Glomerular visceral epithelial cell (primary cell): ENCODE measurements around the gene VTI1A.
A peak's percentile ranks its signal among the peaks of the same experiment; 100 is the strongest.

Source experiments
- DNase-seq: peaks from one replicate; pipeline ENCODE4 v3.0.0-alpha.2; 2016; ENCODE audit errors: extremely low spot score

Gene VTI1A

DNA sequence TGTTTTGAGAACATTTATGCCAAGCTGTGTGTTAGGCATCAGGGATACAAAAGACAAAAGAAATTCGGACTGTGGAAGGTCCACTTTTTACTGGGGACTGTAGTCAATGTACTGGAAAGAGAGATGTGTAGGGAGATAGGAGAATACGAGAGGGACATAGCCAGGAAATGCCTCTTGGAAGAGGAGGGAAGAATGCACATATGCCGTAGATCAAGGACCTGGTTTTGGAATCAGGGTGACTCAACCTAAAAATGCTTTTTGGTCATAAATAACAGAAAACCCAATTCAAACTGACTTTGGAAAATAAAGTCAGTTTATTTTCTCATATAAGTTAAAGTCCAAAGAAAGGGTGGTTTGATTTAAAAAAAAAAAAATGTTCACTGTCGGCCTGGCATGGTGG lies 362.7 kb downstream of the VTI1A start:
- no peak for DNase-seq

DNA sequence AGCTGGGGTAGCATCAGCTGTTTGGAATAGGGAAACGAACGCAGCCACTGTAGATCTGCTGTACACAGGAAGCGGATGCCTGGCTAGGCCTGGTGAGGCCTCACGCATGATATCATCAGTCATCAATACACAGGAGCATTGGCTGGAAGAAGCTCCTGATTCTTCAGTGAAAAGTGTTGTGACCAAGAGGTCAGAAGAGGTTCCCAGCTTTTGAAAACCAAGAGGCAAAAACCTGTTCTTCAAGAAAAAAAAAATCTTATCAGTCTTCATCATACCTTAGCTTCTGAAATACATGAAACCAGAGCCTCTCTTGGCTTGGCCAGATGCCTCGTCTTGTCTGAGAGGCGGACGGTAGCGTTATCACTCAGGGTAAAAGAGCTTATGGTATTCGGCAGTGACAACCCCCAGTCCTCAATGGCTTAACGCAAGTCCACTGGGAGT lies 363.7 kb downstream of the VTI1A start:
- no peak for DNase-seq

DNA sequence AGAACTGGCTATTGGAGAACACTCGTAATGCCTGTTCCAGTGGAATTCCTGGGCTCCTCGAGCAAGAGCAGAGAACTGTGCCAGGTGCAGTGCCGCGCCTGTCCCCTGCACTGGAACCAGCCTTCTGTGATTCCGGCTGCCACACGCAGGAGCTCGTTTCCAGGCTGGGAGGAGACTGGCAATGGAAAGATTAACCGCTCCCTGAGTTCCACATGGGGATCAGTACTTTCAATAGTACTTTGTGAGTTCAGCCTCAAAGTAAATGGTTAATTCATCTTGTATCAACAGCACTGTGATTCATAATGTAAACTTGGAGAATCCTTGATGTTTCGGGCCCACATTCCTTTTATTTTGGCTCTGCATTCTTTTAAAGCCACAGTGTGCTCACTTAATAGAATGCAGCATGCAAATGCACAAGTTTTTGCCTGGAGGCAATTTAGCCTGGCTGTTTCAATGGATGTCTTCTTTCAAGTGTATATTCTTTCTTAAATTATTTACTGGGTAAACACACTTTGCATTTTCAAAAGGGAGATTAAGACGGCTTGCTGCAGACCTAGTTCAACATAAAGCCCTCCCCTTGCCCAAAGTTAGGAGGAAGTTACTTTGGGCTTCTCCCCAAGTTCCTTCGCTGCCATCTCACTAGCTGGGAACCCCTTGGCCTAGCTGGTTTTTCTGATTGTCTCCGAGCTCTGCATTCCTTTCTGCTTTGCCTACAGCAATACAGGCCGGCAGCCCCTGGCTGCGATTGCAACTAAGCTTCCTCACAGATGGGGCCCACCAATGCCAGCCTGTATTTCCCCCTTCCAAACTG lies 364.9 kb downstream of the VTI1A start:
- DNase-seq: peak; percentile 94

DNA sequence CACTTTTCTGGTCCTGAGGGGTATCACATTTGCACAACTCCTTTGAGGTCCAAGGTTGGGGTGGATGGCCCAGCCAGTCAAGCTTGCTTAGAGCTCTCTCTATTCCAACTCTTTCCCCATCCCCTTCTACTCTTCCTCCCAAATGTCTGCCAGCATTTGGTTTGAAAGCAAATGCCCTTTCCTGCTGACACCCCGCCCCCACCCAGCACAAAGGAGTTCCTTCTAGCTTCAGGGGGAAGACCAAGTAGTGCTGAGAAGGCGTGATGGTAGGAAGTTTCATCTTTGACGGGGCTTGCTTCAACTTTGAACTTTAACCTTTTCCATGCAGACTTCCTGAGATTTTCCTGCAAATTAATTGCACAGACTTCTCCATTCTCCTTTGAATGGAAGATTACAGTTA lies 365.6 kb downstream of the VTI1A start:
- no peak for DNase-seq

DNA sequence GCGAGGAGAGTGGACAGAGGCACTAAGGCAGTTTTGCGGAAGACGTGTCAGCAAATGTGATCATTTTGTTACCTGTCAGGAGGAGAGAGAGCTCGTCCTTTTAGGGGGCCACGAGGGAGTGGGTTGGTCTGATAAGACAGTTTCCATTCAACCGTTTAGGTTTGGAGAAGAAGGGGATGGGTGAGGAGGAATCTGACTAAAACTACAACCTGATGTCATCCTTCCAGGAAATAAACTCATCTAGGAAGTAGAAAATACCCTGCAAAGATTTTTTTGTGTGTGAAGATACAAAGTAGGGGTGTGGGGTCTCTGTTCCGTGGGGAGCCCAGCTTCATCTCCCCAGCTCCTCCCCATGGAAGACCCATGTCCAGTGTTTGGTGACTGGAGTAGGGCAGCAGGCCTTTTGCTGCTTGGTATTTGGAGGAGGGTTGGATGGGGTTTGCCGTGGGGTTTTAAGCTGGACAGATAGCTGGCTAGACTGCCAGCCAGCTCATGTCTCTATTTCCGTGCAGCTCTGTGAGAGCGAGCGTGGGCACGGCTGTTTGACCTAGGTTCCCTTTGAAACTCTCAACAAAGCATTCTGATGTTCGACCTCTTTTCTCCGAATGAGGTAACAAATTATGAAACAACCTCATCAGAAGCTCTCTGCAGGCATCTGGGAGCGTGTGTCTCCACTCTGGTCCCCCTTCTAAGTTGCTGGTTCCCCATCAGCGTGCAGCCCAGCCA lies 367.0 kb downstream of the VTI1A start:
- DNase-seq: no peak

DNA sequence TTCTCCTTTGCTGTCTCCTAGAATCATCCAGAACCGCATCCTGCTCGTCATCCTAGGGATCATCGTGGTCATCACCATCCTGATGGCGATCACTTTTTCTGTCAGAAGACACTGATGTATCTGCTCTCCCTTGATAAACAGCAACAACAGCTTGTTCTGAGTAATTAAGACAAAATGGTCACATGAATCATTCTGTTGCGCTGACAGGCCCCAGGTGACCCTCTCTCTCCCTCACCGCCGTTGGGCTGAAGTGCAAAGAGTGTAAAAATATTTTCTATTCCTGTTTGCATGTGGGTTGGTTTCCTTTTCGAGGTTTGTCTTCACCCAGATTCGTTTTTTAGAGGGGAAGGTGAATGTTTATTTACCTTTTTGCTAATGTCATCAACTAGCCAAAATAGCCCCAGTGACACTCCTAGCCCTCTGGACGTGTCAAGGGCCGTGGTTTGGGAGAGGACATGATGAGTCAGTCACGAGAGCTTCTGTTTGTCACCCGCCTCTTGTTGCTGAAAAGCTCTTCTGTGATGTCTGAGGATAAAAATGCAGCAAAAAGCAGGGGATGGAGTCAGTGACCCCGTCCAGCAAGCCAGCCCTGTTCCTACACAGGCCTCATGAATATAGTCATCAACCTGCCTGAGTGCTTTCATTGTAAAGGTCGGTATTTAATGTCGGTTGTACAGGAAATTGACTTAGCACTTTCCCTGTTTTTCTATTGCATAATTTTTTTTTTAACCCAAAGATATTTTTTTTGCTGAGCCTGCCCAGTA lies 368.4 kb downstream of the VTI1A start:
- DNase-seq: peak; percentile 50

DNA sequence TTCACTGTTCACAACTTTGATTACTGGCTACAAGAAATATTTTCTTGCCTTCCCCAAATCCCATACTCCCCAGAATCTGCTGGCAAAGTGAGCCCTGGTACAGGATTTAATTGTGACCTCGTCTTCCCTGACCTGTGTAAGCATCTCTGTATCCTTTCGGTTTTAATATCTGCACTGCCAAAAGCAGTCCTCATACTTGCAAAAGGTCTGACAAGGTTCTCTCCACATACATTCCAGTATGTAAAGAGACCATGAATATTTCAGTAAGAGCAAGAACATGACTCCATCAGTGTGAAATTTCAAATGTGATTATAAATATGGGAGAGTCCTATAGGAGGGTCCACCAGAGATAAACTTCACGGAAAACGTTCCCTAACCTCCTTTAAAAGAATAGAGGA lies 369.0 kb downstream of the VTI1A start:
- no peak for DNase-seq

DNA sequence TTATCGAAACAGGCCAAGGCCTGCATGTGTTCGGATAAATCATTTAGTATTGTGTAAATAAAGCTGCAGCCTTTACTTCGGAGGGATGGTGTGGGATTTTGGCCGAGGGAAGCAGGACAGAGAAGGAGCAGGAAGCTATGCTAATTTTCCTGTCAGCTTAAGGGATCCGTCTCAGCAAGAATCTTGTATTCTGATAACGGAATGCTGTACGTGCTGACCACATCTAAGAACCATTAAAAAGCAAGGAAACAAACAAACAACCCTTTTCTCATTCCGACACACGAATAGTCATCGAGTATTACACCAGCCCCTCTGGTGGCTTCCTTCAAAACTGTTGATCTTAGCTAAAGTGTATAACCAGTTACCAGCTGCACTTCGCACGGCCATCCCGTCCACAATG lies 369.9 kb downstream of the VTI1A start:
- no peak for DNase-seq

DNA sequence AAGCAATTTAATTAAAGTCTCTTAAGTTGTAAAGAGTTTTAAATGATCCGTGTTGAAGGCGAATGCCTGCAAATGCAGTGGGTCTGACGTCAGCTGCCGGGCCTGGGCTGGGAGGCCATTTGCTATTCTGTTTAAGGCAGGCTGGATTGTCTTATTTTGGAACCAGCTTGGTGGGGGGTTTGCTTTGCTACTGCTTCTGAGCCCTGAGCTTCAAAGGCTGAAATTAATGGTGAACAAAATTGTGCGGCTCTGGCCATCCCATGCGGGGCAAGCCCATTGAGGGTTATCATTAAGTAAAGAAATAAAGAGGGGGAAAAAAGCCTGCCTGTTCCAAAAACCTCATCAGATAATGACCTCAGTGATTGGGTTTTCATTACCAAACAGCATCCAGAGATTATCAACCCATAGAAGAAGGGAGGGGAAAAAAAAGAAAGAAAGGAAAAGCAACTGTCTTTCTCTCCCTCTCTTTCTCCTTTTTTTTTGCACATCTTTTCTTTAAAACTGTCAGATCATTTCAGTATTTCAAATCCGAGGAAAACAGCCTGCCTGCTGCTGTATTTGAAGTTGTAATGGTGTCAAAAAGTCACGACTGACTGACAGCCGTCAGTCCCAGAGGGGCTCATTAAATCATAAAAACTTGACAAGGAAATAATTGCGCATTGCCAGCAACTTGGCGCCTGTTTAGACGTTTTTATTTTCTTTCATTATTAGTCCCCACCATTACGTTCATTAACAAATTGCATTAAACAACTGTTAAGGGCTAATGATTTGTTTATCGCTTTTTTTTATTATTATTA lies 371.2 kb downstream of the VTI1A start:
- DNase-seq: no peak

DNA sequence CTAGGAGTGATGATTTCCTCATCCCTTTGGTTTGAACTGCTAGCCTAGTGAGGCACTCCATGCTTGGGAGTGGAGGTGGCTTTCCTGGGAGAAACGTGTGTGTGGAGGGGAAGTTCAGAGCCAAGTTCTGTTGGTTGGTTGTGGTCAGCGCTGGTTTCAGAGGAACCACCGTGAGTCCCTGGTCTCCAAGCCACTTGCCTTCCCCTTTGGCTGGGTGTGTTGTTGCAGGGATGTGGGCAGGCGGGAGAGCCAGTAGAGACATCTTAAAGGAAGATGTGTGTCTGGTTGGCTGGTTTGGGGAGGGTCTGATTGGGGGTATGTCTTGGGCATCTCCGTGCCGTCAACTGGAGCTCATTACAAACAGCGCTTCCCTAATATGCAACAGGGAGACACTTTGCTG lies 372.2 kb downstream of the VTI1A start:
- DNase-seq: no peak

DNA sequence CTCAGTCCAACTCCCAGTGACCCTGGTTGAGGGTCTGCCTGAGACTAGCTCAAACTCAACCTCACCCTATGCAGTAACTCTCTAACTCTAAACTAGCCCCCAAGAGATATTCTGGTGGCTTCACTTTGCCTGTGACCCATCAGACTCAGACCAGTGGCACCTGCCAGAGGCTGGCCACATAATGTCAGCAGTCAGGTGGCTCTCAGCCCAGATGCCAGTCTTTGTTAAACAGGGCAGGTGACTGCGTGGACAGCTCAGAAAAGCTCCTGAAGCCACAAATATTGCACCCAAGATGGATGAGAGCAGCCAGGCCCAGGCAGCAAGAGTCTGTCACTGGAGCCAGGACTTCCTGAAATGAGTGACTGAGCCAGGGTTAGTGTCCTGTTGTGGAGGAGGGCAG lies 373.3 kb downstream of the VTI1A start:
- no peak for DNase-seq

DNA sequence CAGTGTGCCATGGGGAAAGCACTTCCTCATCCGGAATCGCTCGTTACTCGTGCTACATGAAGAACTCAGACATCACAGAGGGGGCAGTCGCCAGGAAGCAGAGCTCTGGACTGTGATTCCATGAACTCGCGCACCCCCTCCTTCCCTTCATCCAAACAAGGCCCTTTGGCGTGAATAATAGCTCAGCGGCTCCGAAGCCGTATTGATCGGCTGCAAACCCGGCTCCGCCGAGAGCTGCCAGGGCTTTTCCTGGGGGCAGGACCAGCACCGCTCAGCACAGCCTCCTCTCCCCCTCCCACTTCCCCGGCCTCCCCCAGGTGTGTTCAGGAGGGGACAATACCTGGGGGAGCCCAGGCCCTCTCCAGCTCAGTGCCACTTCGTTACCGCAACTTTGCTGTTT lies 374.0 kb downstream of the VTI1A start:
- no peak for DNase-seq

DNA sequence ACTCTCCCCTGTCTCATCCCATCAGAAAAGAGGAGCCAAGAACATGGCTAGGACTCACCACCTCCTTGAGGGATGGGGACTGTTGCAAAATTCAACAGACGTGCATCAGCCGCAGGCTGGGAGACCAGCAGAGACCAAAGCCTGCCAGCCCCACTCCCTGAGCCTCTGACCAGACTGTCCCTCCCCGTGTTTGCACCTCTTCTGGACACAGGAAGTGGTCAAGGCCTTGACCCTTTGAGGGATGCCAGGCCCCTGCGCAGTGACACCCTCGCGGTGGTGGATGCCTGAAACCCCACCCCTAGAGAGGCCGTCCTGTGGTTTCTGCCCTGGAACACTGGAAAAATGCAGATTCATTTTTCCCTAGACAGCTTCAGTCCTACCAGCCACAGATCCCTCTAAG lies 374.6 kb downstream of the VTI1A start:
- DNase-seq: no peak

DNA sequence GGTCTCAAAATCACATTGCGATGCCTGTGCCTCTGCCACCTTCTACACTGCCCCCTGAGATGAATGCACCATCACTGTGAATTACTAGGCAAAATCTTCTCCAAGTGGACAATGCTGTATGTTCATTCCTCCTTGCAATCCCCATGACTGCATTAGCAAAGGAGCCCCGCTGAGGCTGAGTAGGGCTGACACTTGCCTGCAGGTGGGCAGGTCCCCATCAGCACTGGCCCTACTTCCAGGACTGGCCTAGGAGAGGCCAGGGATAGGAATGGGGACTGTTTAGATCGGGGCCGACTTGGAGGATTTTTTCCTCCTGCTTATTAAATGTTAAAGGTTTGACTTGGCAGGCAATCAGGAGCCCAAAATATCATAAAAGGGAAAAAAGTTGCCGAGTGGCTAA lies 376.0 kb downstream of the VTI1A start:
- DNase-seq: no peak

DNA sequence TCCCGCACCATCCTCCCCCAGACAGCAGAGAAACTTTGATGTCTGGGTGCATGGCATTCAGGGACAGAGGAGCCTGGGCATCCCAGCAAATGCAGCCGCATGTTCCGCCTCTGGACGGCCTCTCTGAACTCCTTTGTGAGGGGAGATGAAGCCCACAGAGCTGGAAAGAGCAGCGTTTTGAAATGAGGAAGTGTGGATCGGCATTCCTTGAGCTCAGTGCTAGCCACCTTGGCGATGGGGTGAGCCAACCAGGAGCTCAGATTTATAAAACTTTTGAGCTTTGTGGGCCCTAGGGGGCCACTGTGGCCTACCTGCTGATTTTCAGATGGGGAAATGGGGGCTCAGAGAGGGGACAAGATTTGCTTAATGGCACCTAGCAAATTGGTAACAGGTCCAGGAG lies 376.6 kb downstream of the VTI1A start:
- DNase-seq: no peak

DNA sequence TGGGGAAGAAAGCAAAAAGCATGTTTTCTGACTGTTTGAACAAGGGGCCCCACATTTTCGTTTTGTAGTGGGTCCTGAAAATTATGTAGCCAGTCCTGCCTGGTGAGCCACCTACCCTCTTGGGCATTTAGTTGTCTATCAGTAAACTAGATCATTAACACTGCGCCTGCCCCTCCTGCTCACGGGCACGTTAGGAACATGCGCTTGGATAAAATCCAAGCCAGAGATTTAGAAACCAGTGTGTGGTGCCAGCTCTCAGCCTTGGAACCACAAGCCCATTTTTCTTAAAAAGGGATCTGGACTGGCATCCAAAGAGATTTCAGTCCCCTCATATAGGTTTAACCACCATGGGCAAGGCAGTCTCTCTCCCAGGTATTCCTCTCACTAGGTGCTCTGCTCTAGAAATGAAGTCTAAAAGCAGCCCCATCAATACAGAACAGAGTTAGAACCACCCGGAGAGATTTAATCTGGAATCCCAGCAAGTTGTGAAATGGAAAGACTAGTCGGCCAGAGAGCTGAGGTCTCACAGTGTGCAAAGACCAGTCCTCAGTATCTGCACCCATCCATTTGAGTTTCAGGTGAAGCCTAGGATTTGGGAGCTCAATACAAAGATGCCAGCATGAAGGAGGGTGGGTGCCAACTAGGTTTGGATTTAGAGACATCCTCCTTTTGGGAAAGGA lies 379.1 kb downstream of the VTI1A start:
- no peak for DNase-seq

DNA sequence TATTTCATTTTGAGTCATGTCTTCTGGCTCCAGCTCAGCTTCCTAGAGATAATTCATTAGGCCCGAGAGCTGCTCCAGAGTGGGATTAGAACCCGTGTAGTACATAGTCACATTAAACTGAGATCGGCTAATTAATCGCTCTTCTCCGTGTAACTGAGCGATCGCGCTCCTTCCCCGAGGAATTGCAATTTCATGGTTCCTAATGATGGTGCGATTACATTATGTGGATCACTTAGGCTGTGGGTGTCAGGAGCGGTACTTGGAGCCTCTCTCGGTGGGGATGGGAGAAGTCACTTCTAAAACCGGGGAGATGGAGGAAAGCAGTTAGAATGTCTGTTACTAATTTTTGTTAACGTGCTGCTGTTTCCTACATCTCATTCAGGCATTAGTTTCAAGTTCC lies 380.1 kb downstream of the VTI1A start:
- DNase-seq: no peak

DNA sequence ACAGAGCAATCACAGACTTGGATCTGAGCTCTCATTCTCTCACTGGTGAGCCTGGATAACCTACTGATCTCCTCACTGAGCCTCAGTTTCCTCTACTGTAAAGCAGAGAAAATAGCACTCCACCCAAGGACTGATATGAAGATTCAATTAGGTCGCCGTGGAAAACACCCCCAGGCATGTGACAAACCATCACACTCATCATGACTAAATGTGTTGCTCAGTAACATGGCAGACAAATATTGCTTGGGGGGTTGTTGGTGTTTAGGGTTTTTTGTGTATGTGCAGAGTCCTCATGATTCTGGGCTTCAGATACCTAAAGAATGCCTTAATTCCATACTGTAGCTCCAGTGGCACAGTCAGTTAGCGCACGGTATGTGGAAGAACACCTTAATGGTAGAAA lies 380.9 kb downstream of the VTI1A start:
- no peak for DNase-seq

DNA sequence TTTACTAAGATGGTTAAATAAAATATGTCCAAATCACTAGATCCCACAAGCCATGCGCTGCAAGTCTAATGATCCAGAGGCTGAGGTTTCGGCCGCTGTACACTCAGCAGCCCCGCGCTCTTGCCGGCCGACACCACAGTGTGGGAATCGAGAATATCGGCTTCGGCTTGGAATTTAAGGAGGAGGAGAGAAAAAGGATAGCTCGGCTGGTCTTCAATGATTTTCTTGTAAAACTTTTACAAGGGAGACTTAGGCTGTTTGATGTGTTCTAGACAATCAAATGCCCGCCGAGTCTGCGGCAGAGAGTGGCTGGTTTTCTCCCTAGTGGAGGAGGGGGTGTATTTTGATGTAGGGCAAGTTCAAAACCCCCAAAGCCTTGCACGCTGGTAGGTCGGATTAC lies 384.8 kb downstream of the VTI1A start:
- DNase-seq: no peak

DNA sequence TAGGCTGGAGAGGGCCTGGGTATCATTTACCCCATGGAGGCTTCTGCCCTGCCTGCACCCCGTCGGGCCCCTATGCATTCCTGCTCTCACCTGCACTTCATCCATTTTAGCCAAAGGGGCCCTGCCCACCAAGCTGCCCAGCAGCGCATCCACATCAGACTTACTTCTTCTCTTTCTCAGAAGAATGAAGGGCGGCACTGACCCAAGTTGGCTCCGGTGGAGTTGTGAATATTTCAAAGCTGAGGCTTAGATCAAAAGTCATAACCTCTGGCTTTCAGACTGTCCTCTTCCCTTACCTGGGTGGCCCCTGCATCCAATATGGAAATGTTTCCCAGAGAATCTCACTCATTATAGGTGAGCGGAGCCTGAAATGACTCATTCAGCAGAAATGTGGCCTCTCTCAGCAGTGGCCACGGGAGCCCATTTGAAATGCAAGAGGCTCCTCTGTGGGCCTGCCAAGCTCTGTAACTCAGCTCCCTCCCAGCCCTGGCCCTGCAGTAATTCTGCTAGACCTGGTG lies 385.4 kb downstream of the VTI1A start:
- DNase-seq: peak; percentile 51

DNA sequence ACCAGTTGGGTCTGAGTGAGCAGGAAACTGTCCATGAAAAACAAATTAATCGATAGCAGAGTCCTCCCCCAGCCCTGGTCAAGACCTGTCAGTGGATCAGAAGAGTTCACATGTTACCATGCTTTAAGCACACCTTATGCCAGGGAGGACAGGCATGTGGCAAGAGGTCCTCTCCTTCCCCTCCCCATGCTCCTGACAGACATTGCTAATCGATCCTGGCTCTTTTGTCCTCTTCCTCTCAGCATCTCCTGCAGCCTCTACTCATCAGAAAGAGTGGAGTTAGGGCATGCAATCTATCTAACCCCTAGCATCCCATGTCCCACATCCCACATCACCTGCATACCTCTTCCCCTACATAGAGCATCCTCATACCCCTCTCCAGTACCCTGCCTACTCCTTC lies 385.9 kb downstream of the VTI1A start:
- DNase-seq: no peak
